Adrenal gland (tissue), 12 donors: ENCODE data around the gene GPATCH2L. TPM values are rescaled to one million over a fixed set of nuclear protein-coding genes. Genes with fewer than 3 reads are reported as not detected.

ENCODE experiments used
- DNase-seq, 7 donors: peaks; one replicate each; pipeline ENCODE4 v3.0.0-alpha.2; 2019 to 2020
- H3K27ac ChIP-seq, 5 donors: fragments of 200-600 bp; sonication (generic) in 4 of 5; 1 replicate in 3 of 5; 2 replicates in 2 of 5; pipeline versions ENCODE4 v1.5.1 to v1.8.0; 2016 to 2020; ENCODE audit warnings: mild to moderate bottlenecking in 1 of 5
- H3K27me3 ChIP-seq: fragments of 200-600 bp; 2 replicates; pipeline ENCODE4 v1.8.0; 2021
- H3K36me3 ChIP-seq, 2 donors: fragments of 200-600 bp; replicated peaks in 1 of 2; 1 replicate in 1 of 2; 2 replicates in 1 of 2; pipeline versions ENCODE4 v1.5.1 to v1.8.0; 2018 to 2022
- H3K4me1 ChIP-seq, 2 donors: fragments of 200-600 bp; replicated peaks in 1 of 2; 1 replicate in 1 of 2; 2 replicates in 1 of 2; pipeline versions ENCODE4 v1.5.1 to v1.8.0; 2018 to 2021
- H3K4me3 ChIP-seq, 4 donors: fragments of 200-600 bp; sonication (generic) in 3 of 4; one replicate each; pipeline ENCODE4 v1.5.1; 2016 to 2018
- H3K9me3 ChIP-seq, 3 donors: fragments of 200-600 bp; sonication (generic) in 1 of 3; replicated peaks in 1 of 3; 1 replicate in 2 of 3; 2 replicates in 1 of 3; pipeline versions ENCODE4 v1.5.1 to v1.8.0; 2016 to 2021
- POLR2A ChIP-seq, 2 donors: fragments of 450-650 bp; IDR thresholded peaks; one replicate each; pipeline ENCODE4 v1.6.1; 2017; ENCODE audit warnings: antibody characterized with exemption in 2 of 2, mild to moderate bottlenecking in 2 of 2, moderate library complexity in 1 of 2
- WGBS, 4 donors: extraction: QIAGEN DNeasy Blood & Tissue Kit in 2 of 4; methylation state at CpG; one replicate each; pipeline versions ENCODE4 v1.1.5 to v1.1.7; 2013 to 2017; 5-methylcytosine and 5-hydroxymethylcytosine counted together
- intact Hi-C, 2 donors: fragments of 100-400 bp; cut with DNase I; formaldehyde crosslinking; loops; one replicate each; pipeline versions ENCODE4 v1.14.1 to v1.15.0; 2022 to 2023
- polyA plus RNA-seq, 3 donors: library from polyadenylated mRNA; stranded (reverse); fragments of 200-250 nt in 2 of 3; fragments of 350-450 nt in 1 of 3; fragmentation: Illumina TruSeq in 1 of 3; extraction: RNeasy Lipid Tissue Mini Kit (QIAGEN cat#74804) in 1 of 3; gene quantifications; one replicate each; pipeline ENCODE4 v1.2.3, GENCODE V29; 2013 to 2014
- total RNA-seq, 9 donors: library from RNA; depleted of rRNA in 4 of 9; stranded (reverse); fragments of >200 nt in 4 of 9; fragments of 120-200 nt in 1 of 9; fragmentation: NEBNext Ultra II Directional in 1 of 9; extraction: Animal tissue kit (Norgen Biotek cat#: 25700) in 1 of 9; gene quantifications; one replicate each; pipeline versions ENCODE4 v1.1.0 to v1.2.4, GENCODE V29; 2013 to 2023
- TF ChIP-seq, protein P1 (sequence below), 6 experiments: fragments of 450-650 bp in 4 of 6; fragments of 200-600 bp in 2 of 6; sonication (generic) in 1 of 6; IDR thresholded peaks; 1 replicate in 5 of 6; 2 replicates in 1 of 6; pipeline versions ENCODE4 v1.5.1 to v1.8.0; 2016 to 2021; ENCODE audit warnings: antibody characterized with exemption in 6 of 6, mild to moderate bottlenecking in 2 of 6, moderate library complexity in 1 of 6
- donor health status: healthy with polysubstance abuse.
- donor health status: Bipolar disorder and iron deficiency.
- donor health status: DM: yes; HTN: yes; CAD: no.
- donor health status: DM: no; HTN: no; CAD: no.
- donor health status: DM: no; HTN: no; CAD: no.
- donor health status: DM: yes; HTN: yes; CAD: no.

Gene GPATCH2L
- total and polyA plus RNA-seq, 12 donors = 3.2 to 108 (median 41.1) TPM

DNA sequence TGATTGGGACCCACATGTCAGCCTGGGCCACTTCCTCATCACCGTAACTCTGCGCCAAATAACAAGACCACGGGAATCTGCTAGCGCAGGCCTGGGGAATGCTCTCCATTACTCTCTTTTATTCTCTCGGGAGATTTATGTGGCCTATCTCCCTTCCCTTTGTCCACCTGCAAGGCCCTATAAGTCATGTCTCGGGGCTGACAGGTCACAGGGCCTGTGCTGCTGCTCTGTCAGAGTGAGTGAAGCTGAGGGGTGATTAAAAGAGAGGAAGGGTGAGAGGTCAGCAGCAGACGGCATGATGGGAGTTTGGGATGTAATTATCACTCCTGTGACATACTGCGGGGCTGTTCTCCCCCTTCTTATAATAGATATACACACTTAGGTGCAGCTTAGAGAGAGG is 26.2 kb upstream of the GPATCH2L start:
- peaks cover 18% of the 10 kb centered on the region for H3K27me3 ChIP-seq
- no peaks in the 10 kb centered on the region for H3K9me3 ChIP-seq
- no peak overlapping the region for H3K27ac ChIP-seq
- intact Hi-C loops = no loop called here
- TF ChIP-seq POLR2A (IDR thresholded peaks at IDR 0.05) = no peak
- TF ChIP-seq, protein P1, sequence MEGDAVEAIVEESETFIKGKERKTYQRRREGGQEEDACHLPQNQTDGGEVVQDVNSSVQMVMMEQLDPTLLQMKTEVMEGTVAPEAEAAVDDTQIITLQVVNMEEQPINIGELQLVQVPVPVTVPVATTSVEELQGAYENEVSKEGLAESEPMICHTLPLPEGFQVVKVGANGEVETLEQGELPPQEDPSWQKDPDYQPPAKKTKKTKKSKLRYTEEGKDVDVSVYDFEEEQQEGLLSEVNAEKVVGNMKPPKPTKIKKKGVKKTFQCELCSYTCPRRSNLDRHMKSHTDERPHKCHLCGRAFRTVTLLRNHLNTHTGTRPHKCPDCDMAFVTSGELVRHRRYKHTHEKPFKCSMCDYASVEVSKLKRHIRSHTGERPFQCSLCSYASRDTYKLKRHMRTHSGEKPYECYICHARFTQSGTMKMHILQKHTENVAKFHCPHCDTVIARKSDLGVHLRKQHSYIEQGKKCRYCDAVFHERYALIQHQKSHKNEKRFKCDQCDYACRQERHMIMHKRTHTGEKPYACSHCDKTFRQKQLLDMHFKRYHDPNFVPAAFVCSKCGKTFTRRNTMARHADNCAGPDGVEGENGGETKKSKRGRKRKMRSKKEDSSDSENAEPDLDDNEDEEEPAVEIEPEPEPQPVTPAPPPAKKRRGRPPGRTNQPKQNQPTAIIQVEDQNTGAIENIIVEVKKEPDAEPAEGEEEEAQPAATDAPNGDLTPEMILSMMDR (IDR thresholded peaks at IDR 0.05) = no peak
- H3K36me3 ChIP-seq = no peaks in the 10 kb centered on the region
- H3K4me3 ChIP-seq = no peak overlapping the region
- H3K4me1 ChIP-seq = no peaks in the 10 kb centered on the region
- no peak for DNase-seq
- WGBS, 4 donors = 47 to 68% (median 57%) methylated on average over 7 to 8 of the region's 8 CpGs

DNA sequence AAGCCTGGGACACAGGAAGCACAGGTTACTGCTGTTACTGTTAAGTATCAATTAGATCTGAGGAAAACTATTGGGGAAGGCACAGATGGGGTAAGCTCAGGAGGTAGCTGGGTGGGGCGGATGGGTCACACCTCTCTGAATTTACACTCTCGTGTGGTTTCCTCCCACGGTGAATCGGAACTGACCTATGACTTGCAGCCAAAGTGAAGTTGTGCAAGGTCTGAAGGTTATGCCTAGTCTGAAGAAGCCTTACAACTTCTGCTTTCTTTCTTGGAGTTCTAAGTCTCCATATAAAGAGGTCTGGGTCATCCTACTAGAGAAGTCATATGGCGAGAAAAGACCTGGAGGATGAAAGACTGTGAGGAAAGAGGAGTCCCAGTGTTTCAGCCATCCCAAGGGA is 25.6 kb upstream of the GPATCH2L start:
- no peaks in the 10 kb centered on the region for H3K9me3 ChIP-seq
- intact Hi-C loops = no loop called here
- TF ChIP-seq, protein P1 (IDR thresholded peaks at IDR 0.05) = no peak
- no peak for TF ChIP-seq POLR2A (IDR thresholded peaks at IDR 0.05)

DNA sequence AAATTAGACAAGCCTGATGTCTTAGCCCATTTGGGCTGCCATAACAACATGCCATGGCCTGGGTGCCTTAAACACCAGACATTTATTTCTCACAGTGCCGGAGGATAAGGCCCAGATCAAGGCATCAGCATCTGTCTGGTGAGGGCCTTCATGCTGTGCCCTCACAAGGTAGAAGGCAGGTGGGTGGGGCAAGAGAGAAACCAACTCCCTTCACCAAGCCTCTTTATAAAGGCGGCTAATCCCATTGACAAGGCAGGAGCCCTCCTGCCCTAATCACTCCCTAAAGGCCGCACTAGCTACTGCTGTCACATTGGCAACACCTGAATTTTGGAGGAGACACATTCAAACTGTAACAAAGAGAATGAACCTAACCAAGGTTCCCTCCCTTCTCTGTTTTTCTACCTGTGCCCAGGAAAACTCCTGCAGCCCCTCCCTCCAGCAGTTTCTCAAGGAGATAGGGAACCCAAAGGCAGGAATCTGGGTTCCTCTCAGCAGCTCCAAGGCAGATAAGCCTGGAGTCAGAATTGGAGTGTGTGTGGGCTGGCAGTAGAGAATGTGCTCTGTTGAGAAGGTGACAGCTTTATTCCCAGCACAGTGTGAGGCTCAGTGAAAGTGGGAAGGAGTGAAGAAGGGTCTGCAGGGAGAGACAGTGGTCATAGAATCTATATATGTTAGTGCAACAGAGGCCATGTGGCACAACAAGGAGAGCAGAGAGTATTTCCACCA is 21.7 kb upstream of the GPATCH2L start:
- 47 to 76% (median 58%) methylated on average over 2 to 3 of the region's 3 CpGs for WGBS, 4 donors
- no peak for DNase-seq
- no peak overlapping the region for H3K4me3 ChIP-seq
- no peaks in the 10 kb centered on the region for H3K4me1 ChIP-seq
- H3K9me3 ChIP-seq = no peaks in the 10 kb centered on the region
- TF ChIP-seq POLR2A (IDR thresholded peaks at IDR 0.05) = no peak
- TF ChIP-seq, protein P1 (IDR thresholded peaks at IDR 0.05) = no peak
- no peaks in the 10 kb centered on the region for H3K36me3 ChIP-seq
- intact Hi-C loops = no loop called here
- peaks cover 24% of the 10 kb centered on the region for H3K27me3 ChIP-seq
- H3K27ac ChIP-seq = no peak overlapping the region

More for the DNA sequence above, 25.6 kb upstream of the GPATCH2L start:
- H3K4me1 ChIP-seq = no peaks in the 10 kb centered on the region
- no peak overlapping the region for H3K27ac ChIP-seq
- no peaks in the 10 kb centered on the region for H3K36me3 ChIP-seq
- no peak overlapping the region for H3K4me3 ChIP-seq
- 62 to 73% (median 66%) methylated on average over 5 of the region's 5 CpGs for WGBS, 4 donors
- H3K27me3 ChIP-seq = peaks cover 18% of the 10 kb centered on the region
- no peak for DNase-seq

DNA sequence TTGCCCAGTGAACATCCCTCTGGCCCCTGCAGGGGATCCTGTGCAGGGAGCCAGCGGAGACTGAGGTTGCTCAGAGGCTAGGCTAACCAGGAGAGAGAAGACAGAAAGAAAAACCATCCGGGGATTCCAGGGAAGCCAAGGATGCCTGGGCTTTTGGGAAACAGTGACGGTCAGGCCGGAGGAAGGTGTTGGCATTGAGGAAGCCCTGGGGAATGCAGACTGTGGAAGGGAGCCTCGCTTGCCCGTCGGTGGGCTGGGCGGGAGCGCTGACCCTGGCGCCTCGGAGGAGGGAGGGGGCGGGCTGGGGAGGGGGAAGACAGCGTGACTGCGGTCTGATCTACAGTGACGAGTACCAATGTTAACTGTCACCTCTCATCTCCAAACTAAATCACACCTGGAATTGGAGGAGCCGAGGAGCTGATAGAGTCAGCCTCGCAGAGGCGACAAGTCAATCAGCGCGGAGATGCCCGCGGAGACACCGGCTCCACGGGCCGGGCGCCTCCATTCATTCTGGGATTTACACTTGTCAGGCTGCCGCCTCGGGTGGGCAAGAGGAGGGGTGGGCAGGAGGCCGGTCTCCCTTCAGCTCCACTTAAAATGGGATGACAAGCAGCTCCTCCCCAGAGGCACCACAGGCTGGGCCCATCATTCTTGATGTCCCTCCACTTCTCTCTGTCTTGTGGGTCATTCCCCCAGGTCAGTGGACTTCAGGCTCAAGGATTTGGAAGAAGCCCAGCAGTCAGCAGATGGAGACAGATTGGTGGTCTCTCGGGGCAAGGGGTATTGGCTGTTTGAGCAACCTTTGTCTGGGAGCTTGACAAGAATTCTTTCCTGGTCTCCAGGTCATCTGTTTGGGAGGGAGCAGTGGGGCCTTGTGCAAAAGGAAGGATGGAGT is 20.4 kb upstream of the GPATCH2L start:
- Histone ChIP-seq H3K9me3 (no peaks in the 10 kb centered on the region), H3K27ac (no peak overlapping the region), H3K4me3 (no peak overlapping the region), H3K36me3 (no peaks in the 10 kb centered on the region), H3K4me1 (no peaks in the 10 kb centered on the region), H3K27me3 (peaks cover 29% of the 10 kb centered on the region)
- TF ChIP-seq POLR2A (IDR thresholded peaks at IDR 0.05) = no peak
- TF ChIP-seq, protein P1 (IDR thresholded peaks at IDR 0.05) = no peak
- intact Hi-C loops = no loop called here
- 6 to 8% (median 7%) methylated on average over 16 to 30 of the region's 30 CpGs for WGBS, 4 donors
- no peak for DNase-seq
